ENCODE data around the gene CALML3. TPM values are rescaled to one million over a fixed set of nuclear protein-coding genes. Genes with fewer than 3 reads are reported as not detected.

Gene CALML3
- total RNA-seq, 1 donor, result not detected

DNA sequence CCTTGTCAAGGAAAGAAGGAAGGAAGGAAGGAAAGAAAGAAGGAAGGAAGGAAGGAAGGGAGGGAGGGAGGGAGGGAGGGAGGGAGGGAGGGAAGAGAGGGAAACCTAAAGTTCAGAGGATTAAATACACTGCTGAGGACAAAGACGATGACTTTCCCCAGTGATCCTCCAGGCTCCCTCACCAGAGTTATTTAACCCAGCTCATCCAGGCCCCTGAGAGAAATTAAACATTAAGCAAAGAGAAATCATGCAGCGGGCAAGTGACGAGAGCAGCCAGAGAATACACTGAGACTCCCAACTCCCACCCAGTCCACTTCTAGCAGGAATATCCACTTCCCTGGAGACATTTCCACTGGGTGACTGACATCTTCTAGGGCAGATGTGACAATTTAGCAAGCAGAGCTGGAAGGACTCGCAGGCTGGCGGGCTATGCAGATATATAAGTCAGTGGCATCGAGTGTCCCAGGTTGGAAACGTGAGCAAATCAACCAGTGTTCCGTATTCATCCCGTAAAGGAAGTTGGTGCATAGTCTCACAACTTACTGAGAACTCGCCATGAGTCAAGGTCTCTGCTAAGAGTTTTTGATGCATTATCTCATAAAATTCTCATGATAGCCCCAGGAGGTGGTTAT lies 48.7 kb downstream of the CALML3 start:
- Histone ChIP-seq H3K79me2 (ENCODE audit: insufficient read depth, low read length) (no peaks in the 10 kb centered on the region), H3K4me3 (ENCODE audit: insufficient read depth, low read length) (no peak overlapping the region), H3K9me3 (ENCODE audit: low read depth, low read length) (no peaks in the 10 kb centered on the region), H3K4me1 (ENCODE audit: insufficient read depth, low read length) (peaks cover 12% of the 10 kb centered on the region), H3K4me2 (ENCODE audit: insufficient read depth, low read length) (no peak overlapping the region), H3K27ac (ENCODE audit: low read depth, low read length) (no peak overlapping the region), H2AFZ (ENCODE audit: low read length) (no peak overlapping the region), H3K36me3 (ENCODE audit: insufficient read depth, low read length) (no peaks in the 10 kb centered on the region), H3K27me3 (ENCODE audit: insufficient read depth, low read length) (no peaks in the 10 kb centered on the region), H4K20me1 (ENCODE audit: insufficient read depth, low read length) (no peaks in the 10 kb centered on the region)
- no peak for DNase-seq (ENCODE audit: insufficient read length, low spot score, missing footprints)
- TF ChIP-seq, protein P1, sequence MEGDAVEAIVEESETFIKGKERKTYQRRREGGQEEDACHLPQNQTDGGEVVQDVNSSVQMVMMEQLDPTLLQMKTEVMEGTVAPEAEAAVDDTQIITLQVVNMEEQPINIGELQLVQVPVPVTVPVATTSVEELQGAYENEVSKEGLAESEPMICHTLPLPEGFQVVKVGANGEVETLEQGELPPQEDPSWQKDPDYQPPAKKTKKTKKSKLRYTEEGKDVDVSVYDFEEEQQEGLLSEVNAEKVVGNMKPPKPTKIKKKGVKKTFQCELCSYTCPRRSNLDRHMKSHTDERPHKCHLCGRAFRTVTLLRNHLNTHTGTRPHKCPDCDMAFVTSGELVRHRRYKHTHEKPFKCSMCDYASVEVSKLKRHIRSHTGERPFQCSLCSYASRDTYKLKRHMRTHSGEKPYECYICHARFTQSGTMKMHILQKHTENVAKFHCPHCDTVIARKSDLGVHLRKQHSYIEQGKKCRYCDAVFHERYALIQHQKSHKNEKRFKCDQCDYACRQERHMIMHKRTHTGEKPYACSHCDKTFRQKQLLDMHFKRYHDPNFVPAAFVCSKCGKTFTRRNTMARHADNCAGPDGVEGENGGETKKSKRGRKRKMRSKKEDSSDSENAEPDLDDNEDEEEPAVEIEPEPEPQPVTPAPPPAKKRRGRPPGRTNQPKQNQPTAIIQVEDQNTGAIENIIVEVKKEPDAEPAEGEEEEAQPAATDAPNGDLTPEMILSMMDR (IDR thresholded peaks at IDR 0.05; ENCODE audit: extremely low read depth, low read depth, low read length), result no peak

- no peak for DNase-seq (ENCODE audit: insufficient read length, low spot score, missing footprints)
Observed at GRCh38 chr10:5573968-5574641, 49.3 kb downstream of the CALML3 start.

GRCh38 chr10:5574642-5575131 lies 49.9 kb downstream of the CALML3 start:
- H3K27me3 ChIP-seq (ENCODE audit: insufficient read depth, low read length), result no peaks in the 10 kb centered on the region
- no peak overlapping the region for H3K4me2 ChIP-seq (ENCODE audit: insufficient read depth, low read length)
- H3K27ac ChIP-seq (ENCODE audit: low read depth, low read length), result peak overlapping the region; percentile 65
- no peak for DNase-seq (ENCODE audit: insufficient read length, low spot score, missing footprints)
- no peak overlapping the region for H3K4me3 ChIP-seq (ENCODE audit: insufficient read depth, low read length)
- TF ChIP-seq, protein P1 (IDR thresholded peaks at IDR 0.05; ENCODE audit: extremely low read depth, low read depth, low read length), result no peak
- no peaks in the 10 kb centered on the region for H4K20me1 ChIP-seq (ENCODE audit: insufficient read depth, low read length)
- H2AFZ ChIP-seq (ENCODE audit: low read length), result peak overlapping the region; percentile 69
- H3K36me3 ChIP-seq (ENCODE audit: insufficient read depth, low read length), result no peaks in the 10 kb centered on the region
- H3K79me2 ChIP-seq (ENCODE audit: insufficient read depth, low read length), result no peaks in the 10 kb centered on the region
- peaks cover 12% of the 10 kb centered on the region for H3K4me1 ChIP-seq (ENCODE audit: insufficient read depth, low read length)
- H3K9me3 ChIP-seq (ENCODE audit: low read depth, low read length), result no peaks in the 10 kb centered on the region

More at GRCh38 chr10:5573968-5574641, 49.3 kb downstream of the CALML3 start:
- H3K27me3 ChIP-seq (ENCODE audit: insufficient read depth, low read length), result no peaks in the 10 kb centered on the region
- peaks cover 12% of the 10 kb centered on the region for H3K4me1 ChIP-seq (ENCODE audit: insufficient read depth, low read length)
- H3K79me2 ChIP-seq (ENCODE audit: insufficient read depth, low read length), result no peaks in the 10 kb centered on the region
- TF ChIP-seq, protein P1 (IDR thresholded peaks at IDR 0.05; ENCODE audit: extremely low read depth, low read depth, low read length), result no peak
- H3K36me3 ChIP-seq (ENCODE audit: insufficient read depth, low read length), result no peaks in the 10 kb centered on the region
- H3K9me3 ChIP-seq (ENCODE audit: low read depth, low read length), result no peaks in the 10 kb centered on the region
- no peaks in the 10 kb centered on the region for H4K20me1 ChIP-seq (ENCODE audit: insufficient read depth, low read length)
- H3K27ac ChIP-seq (ENCODE audit: low read depth, low read length), result no peak overlapping the region
- H3K4me2 ChIP-seq (ENCODE audit: insufficient read depth, low read length), result no peak overlapping the region
- H3K4me3 ChIP-seq (ENCODE audit: insufficient read depth, low read length), result no peak overlapping the region
- no peak overlapping the region for H2AFZ ChIP-seq (ENCODE audit: low read length)

DNA sequence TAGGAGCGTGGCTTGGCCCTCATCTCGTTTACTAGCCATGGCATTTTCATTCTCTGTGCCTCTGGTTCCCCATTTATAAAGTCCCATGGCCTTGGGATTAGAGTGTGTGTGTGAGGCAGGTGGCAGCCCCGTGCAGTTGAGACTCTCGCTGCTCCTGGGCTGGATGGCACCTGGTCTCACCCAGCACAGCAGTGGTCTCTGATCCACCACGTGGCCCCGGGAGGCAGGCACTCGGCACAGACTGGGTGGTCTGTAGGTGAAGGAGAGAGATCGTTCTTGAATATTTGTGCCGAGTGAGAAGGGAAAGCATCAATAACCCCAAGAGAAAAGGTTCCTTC lies 50.4 kb downstream of the CALML3 start:
- H3K4me2 ChIP-seq (ENCODE audit: insufficient read depth, low read length), result peak overlapping the region; percentile 46
- H2AFZ ChIP-seq (ENCODE audit: low read length), result peak overlapping the region; percentile 69
- no peaks in the 10 kb centered on the region for H3K27me3 ChIP-seq (ENCODE audit: insufficient read depth, low read length)
- H3K4me3 ChIP-seq (ENCODE audit: insufficient read depth, low read length), result no peak overlapping the region
- H4K20me1 ChIP-seq (ENCODE audit: insufficient read depth, low read length), result no peaks in the 10 kb centered on the region
- no peaks in the 10 kb centered on the region for H3K36me3 ChIP-seq (ENCODE audit: insufficient read depth, low read length)
- DNase-seq (ENCODE audit: insufficient read length, low spot score, missing footprints), result no peak
- H3K79me2 ChIP-seq (ENCODE audit: insufficient read depth, low read length), result no peaks in the 10 kb centered on the region
- H3K9me3 ChIP-seq (ENCODE audit: low read depth, low read length), result no peaks in the 10 kb centered on the region
- H3K27ac ChIP-seq (ENCODE audit: low read depth, low read length), result peak overlapping the region; percentile 65
- TF ChIP-seq, protein P1 (IDR thresholded peaks at IDR 0.05; ENCODE audit: extremely low read depth, low read depth, low read length), result no peak
- H3K4me1 ChIP-seq (ENCODE audit: insufficient read depth, low read length), result peaks cover 12% of the 10 kb centered on the region

All from osteoblast (primary cell).